Hepatocyte (in vitro differentiated cells): Measurements from ENCODE around the gene NAV2.

ENCODE experiments used
- EZH2 ChIP-seq: fragments of 200-600 bp; sonication (generic); IDR thresholded peaks from 2 replicates; pipeline ENCODE4 v1.6.1; 2016; ENCODE audit warnings: antibody characterized with exemption, mild to moderate bottlenecking, borderline replicate concordance
- EZH2phosphoT487 ChIP-seq: fragments of 200-600 bp; sonication (generic); IDR thresholded peaks from one replicate; pipeline ENCODE4 v1.6.1; 2018; ENCODE audit warnings: antibody characterized with exemption, mild to moderate bottlenecking, low read depth, moderate library complexity; ENCODE audit not compliant: unreplicated experiment, severe bottlenecking
- TF ChIP-seq, protein P1 (sequence below): fragments of 200-600 bp; sonication (generic); IDR thresholded peaks from 2 replicates; pipeline ENCODE4 v1.5.1; 2016; ENCODE audit warnings: antibody characterized with exemption, mild to moderate bottlenecking; ENCODE audit not compliant: poor library complexity

DNA sequence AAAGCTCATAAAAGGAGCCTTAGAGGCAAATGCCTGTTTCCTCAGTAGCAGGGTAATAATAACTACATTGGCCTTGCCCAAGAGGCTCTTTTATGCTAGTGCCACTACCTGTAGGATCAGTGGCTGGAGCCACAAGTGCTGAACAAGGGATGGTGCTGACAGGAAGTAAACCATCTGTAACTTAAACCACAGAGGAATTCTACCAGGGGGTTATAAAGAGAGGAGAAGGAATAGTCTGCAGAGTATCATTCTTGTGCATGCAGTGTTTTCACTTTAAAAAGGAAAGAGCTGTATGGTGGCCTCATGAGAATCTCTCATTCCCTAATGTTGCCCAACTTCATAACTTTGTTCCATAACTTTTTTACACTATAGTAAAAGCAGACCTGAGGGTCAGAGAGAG, 279.5 kb downstream of the NAV2 start:
- TF ChIP-seq, protein P1, sequence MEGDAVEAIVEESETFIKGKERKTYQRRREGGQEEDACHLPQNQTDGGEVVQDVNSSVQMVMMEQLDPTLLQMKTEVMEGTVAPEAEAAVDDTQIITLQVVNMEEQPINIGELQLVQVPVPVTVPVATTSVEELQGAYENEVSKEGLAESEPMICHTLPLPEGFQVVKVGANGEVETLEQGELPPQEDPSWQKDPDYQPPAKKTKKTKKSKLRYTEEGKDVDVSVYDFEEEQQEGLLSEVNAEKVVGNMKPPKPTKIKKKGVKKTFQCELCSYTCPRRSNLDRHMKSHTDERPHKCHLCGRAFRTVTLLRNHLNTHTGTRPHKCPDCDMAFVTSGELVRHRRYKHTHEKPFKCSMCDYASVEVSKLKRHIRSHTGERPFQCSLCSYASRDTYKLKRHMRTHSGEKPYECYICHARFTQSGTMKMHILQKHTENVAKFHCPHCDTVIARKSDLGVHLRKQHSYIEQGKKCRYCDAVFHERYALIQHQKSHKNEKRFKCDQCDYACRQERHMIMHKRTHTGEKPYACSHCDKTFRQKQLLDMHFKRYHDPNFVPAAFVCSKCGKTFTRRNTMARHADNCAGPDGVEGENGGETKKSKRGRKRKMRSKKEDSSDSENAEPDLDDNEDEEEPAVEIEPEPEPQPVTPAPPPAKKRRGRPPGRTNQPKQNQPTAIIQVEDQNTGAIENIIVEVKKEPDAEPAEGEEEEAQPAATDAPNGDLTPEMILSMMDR, result no peak
- TF ChIP-seq EZH2 (no peak), EZH2phosphoT487 (no peak)
